Activated CD4-positive, alpha-beta memory T cell treated with anti-CD3 and anti-CD28 coated beads, Interleukin-2, amount 10 ng/mL, durations not matched to agents 7 days and 5 days (primary cell): ENCODE results near the gene LAMB3. TPM values are rescaled to one million over a fixed set of nuclear protein-coding genes. Genes with fewer than 3 reads are reported as not detected.

ENCODE experiments used
- CTCF ChIA-PET: fragments of 350-600 bp; sonication (Branson Sonifier 250); formaldehyde crosslinking; loops from one replicate; lab custom pipeline; 2021; ENCODE audit warnings: antibody characterized with exemption, inconsistent platforms; lab: Charles Lee
- POLR2A ChIA-PET: fragments of 350-600 bp; sonication (Branson Sonifier 250); formaldehyde crosslinking; loops from one replicate; lab custom pipeline; 2021; ENCODE audit warnings: antibody characterized with exemption; lab: Charles Lee
- DNase-seq: peaks from one replicate; pipeline ENCODE4 v3.0.0-alpha.2; 2020
- H3K27ac Mint-ChIP-seq: one replicate; pipeline ENCODE4 v1.8.0; 2021; ENCODE audit warnings: mild to moderate bottlenecking, mixed read lengths
- H3K27me3 Mint-ChIP-seq: one replicate; pipeline ENCODE4 v1.8.0; 2021; ENCODE audit warnings: mixed read lengths
- H3K36me3 Mint-ChIP-seq: one replicate; pipeline ENCODE4 v1.8.0; 2021; ENCODE audit warnings: low read depth, mixed read lengths
- H3K4me1 Mint-ChIP-seq: one replicate; pipeline ENCODE4 v1.8.0; 2021; ENCODE audit warnings: mixed read lengths
- H3K4me3 Mint-ChIP-seq: one replicate; pipeline ENCODE4 v1.8.0; 2021; ENCODE audit warnings: mild to moderate bottlenecking, mixed read lengths
- H3K9me3 Mint-ChIP-seq: one replicate; pipeline ENCODE4 v1.8.0; 2021; ENCODE audit warnings: mixed read lengths
- total RNA-seq, 2 experiments: library from RNA; stranded (reverse); gene quantifications; one replicate each; pipeline ENCODE4 v1.2.3, GENCODE V29; 2021

The LAMB3 gene
- total RNA-seq, 2 experiments from 2014 or later: 4.2 to 4.4 TPM

GRCh38 chr1:209645574-209646452 lies 6.4 kb downstream of the LAMB3 start:
- H3K9me3 Mint-ChIP-seq: no peaks in the 10 kb centered on the region
- ChIA-PET POLR2A (no interaction called here), CTCF (interaction anchor here (0.6 to 2.3 kb wide), 3 partner anchors 11 to 57 kb away, joined by 3 to 5 read pairs (median 4); no protein-coding TSS in a partner anchor)
- H3K27me3 Mint-ChIP-seq: no peaks in the 10 kb centered on the region
- H3K36me3 Mint-ChIP-seq: peaks cover 3% of the 10 kb centered on the region
- H3K4me3 Mint-ChIP-seq: no peak overlapping the region
- peaks cover 27% of the 10 kb centered on the region for H3K4me1 Mint-ChIP-seq
- no peak overlapping the region for H3K27ac Mint-ChIP-seq
- no peak for DNase-seq

- POLR2A ChIA-PET: no interaction called here
- CTCF ChIA-PET: interaction anchor here (0.7 to 1.2 kb wide), 3 partner anchors 14 to 50 kb away, joined by 3 to 5 read pairs (median 5); no protein-coding TSS in a partner anchor
- H3K27me3 Mint-ChIP-seq: no peaks in the 10 kb centered on the region
- H3K9me3 Mint-ChIP-seq: no peaks in the 10 kb centered on the region
- H3K27ac Mint-ChIP-seq: no peak overlapping the region
- H3K36me3 Mint-ChIP-seq: peaks cover 3% of the 10 kb centered on the region
- H3K4me3 Mint-ChIP-seq: no peak overlapping the region
- no peak for DNase-seq
- peaks cover 6% of the 10 kb centered on the region for H3K4me1 Mint-ChIP-seq
These were observed 8.8 kb downstream of the LAMB3 start for GRCh38 chr1:209643285-209644020.

DNA sequence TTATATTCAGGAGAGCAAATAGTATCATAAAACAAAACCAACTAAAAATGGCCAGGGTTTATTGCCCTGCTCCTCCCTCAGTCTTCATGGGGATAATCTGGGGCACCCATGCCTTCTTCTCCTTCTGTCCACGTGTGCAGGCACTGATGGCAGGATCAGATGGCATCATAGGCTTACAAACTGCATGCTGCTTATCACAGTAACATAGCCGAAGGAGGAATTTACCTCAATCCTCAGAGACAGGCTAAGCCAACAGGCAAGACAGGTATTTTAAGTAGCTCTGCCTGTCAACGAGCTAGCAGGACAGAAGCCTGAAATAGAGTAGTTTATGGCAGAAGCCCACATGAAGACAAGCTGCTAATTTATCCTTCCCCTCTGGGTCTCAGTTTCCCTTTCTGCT lies 9.4 kb downstream of the LAMB3 start:
- Mint-ChIP-seq H3K36me3 (peaks cover 3% of the 10 kb centered on the region), H3K27me3 (no peaks in the 10 kb centered on the region), H3K4me1 (no peaks in the 10 kb centered on the region), H3K27ac (no peak overlapping the region), H3K4me3 (no peak overlapping the region), H3K9me3 (no peaks in the 10 kb centered on the region)
- ChIA-PET POLR2A (no interaction called here), CTCF (interaction anchor here (0.7 to 1.4 kb wide), 3 partner anchors 49 to 66 kb away, joined by 3 to 4 read pairs (median 3); no protein-coding TSS in a partner anchor)
- DNase-seq: no peak

DNA sequence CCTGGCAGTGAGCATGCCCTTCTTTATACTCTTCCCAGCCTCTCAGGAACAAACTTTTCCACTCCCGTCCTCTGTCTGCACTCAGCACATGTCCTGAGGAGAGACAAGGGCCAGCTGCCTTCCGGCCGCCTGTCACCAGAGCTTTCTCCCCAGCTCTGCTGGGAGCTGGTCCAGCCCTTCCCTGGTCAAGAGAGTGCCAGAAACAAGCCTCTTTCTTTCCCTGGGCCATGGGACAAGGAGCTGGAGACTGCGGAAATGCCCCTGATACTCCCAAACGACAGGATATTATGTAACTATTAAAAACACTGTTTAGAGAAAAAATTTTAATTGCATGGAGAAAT lies 10.4 kb downstream of the LAMB3 start:
- Mint-ChIP-seq H3K4me1 (no peaks in the 10 kb centered on the region), H3K27me3 (no peaks in the 10 kb centered on the region), H3K9me3 (no peaks in the 10 kb centered on the region), H3K36me3 (peaks cover 3% of the 10 kb centered on the region), H3K27ac (no peak overlapping the region), H3K4me3 (no peak overlapping the region)
- DNase-seq: no peak
- ChIA-PET CTCF (interaction anchor here (1.1 to 1.4 kb wide), 4 partner anchors 17 to 65 kb away, joined by 3 to 4 read pairs (median 3); no protein-coding TSS in a partner anchor), POLR2A (no interaction called here)

GRCh38 chr1:209635850-209636249 lies 16.4 kb downstream of the LAMB3 start:
- ChIA-PET CTCF (interaction anchor here (1.2 kb wide), 2 partner anchors 11 to 112 kb away, joined by 3 to 5 read pairs; no protein-coding TSS in a partner anchor), POLR2A (no interaction called here)
- peaks cover 13% of the 10 kb centered on the region for H3K4me1 Mint-ChIP-seq
- no peak overlapping the region for H3K4me3 Mint-ChIP-seq
- no peaks in the 10 kb centered on the region for H3K27me3 Mint-ChIP-seq
- no peak overlapping the region for H3K27ac Mint-ChIP-seq
- H3K9me3 Mint-ChIP-seq: no peaks in the 10 kb centered on the region
- DNase-seq: no peak
- no peaks in the 10 kb centered on the region for H3K36me3 Mint-ChIP-seq

DNA sequence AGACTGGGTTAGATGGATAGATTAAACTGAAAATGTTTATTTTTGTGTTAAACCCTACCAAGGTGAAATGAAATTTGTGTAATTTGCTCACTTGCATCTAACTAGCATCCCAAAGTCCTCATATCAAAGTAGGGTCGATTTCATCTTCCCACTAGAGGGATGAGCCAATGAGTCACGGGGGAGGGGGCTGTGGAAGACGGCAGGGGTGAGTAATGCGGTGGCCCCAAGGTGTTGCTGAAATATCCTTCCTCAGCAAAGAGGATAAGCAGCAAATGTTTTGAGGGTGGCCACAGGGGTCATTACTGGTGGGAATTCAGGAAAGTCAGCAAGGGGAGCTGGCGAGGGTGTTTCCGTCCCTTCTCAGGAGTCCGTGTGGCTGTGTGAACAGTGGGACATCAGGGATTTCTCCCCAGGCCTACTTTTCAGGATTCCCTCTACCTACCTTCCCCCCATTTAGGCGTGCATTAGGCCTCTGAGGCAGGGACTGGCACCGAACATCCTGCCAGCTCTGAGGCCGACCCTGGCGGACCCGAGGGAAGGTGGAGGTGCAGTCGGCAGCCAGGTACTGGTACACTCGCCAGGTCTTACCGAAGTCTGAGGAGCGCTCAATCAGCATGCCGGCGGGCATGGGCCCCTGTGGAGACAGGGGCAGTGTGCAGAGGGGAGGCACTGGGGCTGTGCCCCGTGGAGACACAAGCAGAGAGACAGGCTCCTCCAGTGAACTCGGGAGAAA lies 18.1 kb downstream of the LAMB3 start:
- POLR2A ChIA-PET: interaction anchor here (1.1 kb wide), 1 partner anchor 17 kb away, joined by 5 read pairs; no protein-coding TSS in a partner anchor
- peaks cover 16% of the 10 kb centered on the region for H3K4me1 Mint-ChIP-seq

GRCh38 chr1:209633335-209633997 lies 18.8 kb downstream of the LAMB3 start:
- DNase-seq: no peak
- no peaks in the 10 kb centered on the region for H3K9me3 Mint-ChIP-seq
- H3K27me3 Mint-ChIP-seq: no peaks in the 10 kb centered on the region
- no peaks in the 10 kb centered on the region for H3K36me3 Mint-ChIP-seq
- H3K4me3 Mint-ChIP-seq: no peak overlapping the region
- ChIA-PET POLR2A (no interaction called here), CTCF (interaction anchor here (1.2 to 1.4 kb wide), 2 partner anchors 10 to 64 kb away, joined by 3 to 4 read pairs; no protein-coding TSS in a partner anchor)
- no peak overlapping the region for H3K27ac Mint-ChIP-seq
- peaks cover 23% of the 10 kb centered on the region for H3K4me1 Mint-ChIP-seq

More for the DNA sequence above, 18.1 kb downstream of the LAMB3 start:
- no peaks in the 10 kb centered on the region for H3K27me3 Mint-ChIP-seq
- CTCF ChIA-PET: interaction anchor here (0.9 to 1.4 kb wide), 3 partner anchors 10 to 65 kb away, joined by 3 to 4 read pairs (median 3); no protein-coding TSS in a partner anchor
- no peaks in the 10 kb centered on the region for H3K36me3 Mint-ChIP-seq
- no peak overlapping the region for H3K4me3 Mint-ChIP-seq
- no peaks in the 10 kb centered on the region for H3K9me3 Mint-ChIP-seq
- H3K27ac Mint-ChIP-seq: no peak overlapping the region
- DNase-seq: no peak

DNA sequence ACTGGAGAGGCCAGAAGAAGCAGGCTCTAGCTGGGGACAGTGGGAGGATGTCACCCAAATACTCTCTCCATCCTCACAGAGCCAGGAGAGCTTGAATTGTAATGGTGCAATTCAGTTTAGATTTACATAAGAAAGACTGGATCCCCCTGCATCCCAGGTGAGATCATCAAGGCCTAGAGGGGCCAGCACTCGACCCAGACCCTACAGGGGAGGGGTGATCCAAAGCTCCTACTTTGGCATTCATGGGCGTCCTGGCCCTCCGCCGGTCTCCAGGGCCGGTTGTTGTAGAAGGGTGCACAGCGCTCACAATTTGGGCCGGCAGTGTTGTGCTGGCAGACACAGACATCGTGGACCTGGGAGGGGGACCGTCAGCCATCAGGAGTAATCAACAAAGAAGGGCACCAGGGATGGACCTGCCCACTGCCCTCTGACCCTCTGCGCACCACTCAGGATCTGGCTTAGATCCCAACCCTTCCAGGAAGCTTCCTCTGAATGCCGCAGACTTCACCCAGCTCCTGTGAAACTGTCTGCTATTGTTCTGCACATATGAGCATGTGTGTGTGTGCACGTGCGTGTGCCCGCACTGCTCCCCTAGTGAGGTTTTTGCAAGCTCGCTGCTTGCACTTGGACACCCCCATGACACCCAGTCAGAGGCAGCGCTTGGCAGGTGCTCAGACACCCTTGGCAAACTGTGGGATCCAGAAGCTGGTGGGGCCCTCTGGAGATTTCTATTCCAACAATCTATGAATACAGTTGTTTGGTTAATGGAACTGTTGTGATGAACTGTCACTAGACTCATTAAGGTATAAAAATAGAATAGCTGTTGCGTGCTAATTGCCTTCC lies 21.6 kb downstream of the LAMB3 start:
- Mint-ChIP-seq H3K4me3 (no peak overlapping the region), H3K9me3 (no peaks in the 10 kb centered on the region), H3K27me3 (no peaks in the 10 kb centered on the region), H3K4me1 (peaks cover 27% of the 10 kb centered on the region), H3K36me3 (no peaks in the 10 kb centered on the region), H3K27ac (no peak overlapping the region)
- no peak for DNase-seq
- ChIA-PET CTCF (interaction anchor here (1.1 to 2.1 kb wide), 7 partner anchors 11 to 118 kb away, joined by 3 to 5 read pairs (median 3); no protein-coding TSS in a partner anchor), POLR2A (no interaction called here)

- Mint-ChIP-seq H3K27ac (peak overlapping the region; percentile 45), H3K36me3 (no peaks in the 10 kb centered on the region), H3K9me3 (no peaks in the 10 kb centered on the region), H3K4me3 (no peak overlapping the region), H3K4me1 (peaks cover 22% of the 10 kb centered on the region), H3K27me3 (no peaks in the 10 kb centered on the region)
- ChIA-PET CTCF (interaction anchor here (0.9 to 2.1 kb wide), 8 partner anchors 10 to 64 kb away, joined by 3 to 5 read pairs (median 4); no protein-coding TSS in a partner anchor), POLR2A (no interaction called here)
- no peak for DNase-seq
These were observed 22.4 kb downstream of the LAMB3 start for GRCh38 chr1:209629621-209630382.

DNA sequence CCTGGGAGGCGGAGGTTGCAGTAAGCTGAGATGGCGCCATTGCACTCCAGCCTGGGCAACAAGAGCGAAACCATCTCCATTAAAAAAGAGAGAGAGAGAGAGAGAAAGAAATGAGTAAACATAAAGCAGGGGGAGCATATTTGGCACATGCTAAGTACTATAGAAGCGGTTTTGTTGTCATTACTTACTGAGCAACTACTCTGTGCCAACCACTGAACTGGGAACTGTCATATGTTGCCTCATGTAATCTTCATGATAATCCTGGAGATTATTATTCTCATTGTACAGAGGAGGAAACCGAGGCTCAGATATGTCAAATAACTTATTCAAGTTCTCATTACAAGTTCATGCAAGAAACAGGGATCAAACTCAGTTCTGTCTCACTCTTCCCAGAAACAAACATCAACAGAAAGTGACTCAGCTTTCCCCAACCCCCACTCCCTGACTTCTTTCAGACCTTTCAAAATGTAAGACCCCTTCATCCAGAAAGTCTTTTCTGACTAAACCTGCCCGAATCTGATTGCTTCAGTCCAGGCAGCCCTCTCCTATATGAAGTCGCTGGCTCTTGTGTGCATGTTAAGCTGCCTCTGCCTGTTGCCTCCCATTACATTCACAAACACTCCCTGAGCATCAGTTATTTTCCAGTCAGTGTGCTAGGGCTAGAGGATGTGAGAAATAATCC lies 23.5 kb downstream of the LAMB3 start:
- H3K4me3 Mint-ChIP-seq: no peak overlapping the region
- no peaks in the 10 kb centered on the region for H3K9me3 Mint-ChIP-seq
- peaks cover 22% of the 10 kb centered on the region for H3K4me1 Mint-ChIP-seq
- no peak overlapping the region for H3K27ac Mint-ChIP-seq
- DNase-seq: no peak
- H3K36me3 Mint-ChIP-seq: no peaks in the 10 kb centered on the region
- ChIA-PET CTCF (interaction anchor here (0.9 to 2.1 kb wide), 7 partner anchors 9 to 62 kb away, joined by 3 to 5 read pairs (median 4); no protein-coding TSS in a partner anchor), POLR2A (no interaction called here)
- H3K27me3 Mint-ChIP-seq: no peaks in the 10 kb centered on the region
